ENCODE measurements around the gene PTPN1. TPM values are rescaled to one million over a fixed set of nuclear protein-coding genes. Genes with fewer than 3 reads are reported as not detected.

The PTPN1 gene
- total RNA-seq, 1 experiment from 2014 or later: 30.8 TPM

- Histone ChIP-seq H4K8ac (replicated peaks; ENCODE audit: insufficient read length, low read depth, low read length) (no peak overlapping the region), H3K79me1 (ENCODE audit: insufficient read depth, low read depth, low read length, poor library complexity, severe bottlenecking) (no peaks in the 10 kb centered on the region), H2BK20ac (ENCODE audit: low read depth, low read length, poor library complexity, severe bottlenecking) (no peak overlapping the region), H3K9ac (ENCODE audit: extremely low read depth, insufficient read length, low read length) (no peak overlapping the region), H3K23me2 (ENCODE audit: insufficient read length, low read depth, low read length, poor library complexity, severe bottlenecking) (no peaks in the 10 kb centered on the region), H2BK5ac (ENCODE audit: insufficient read length, low read length) (no peak overlapping the region), H3K79me2 (ENCODE audit: insufficient read depth, low read length) (peaks cover 10% of the 10 kb centered on the region; the same call in 1 of the 2 replicates), H2BK12ac (ENCODE audit: insufficient read length, low read depth, low read length) (no peak overlapping the region), H4K20me1 (ENCODE audit: control insufficient read depth, insufficient read depth, insufficient read length) (no peaks in the 10 kb centered on the region), H3K14ac (ENCODE audit: insufficient read depth, low read length) (no peak overlapping the region), H3K9me3 (ENCODE audit: control insufficient read depth, low read depth, low read length) (no peaks in the 10 kb centered on the region), H2BK120ac (ENCODE audit: low read depth, low read length, poor library complexity, severe bottlenecking) (no peak overlapping the region), H3K4me1 (ENCODE audit: insufficient read depth, low read length) (no peaks in the 10 kb centered on the region; the same call in 1 of the 2 replicates), H3K23ac (ENCODE audit: insufficient read length, low read depth, low read length) (no peak overlapping the region), H3K27ac (ENCODE audit: insufficient read length, low read depth, low read length) (no peak overlapping the region), H2AFZ (ENCODE audit: low read length) (no peak overlapping the region), H3K18ac (ENCODE audit: insufficient read length, low read depth, low read length) (no peak overlapping the region), H2BK15ac (ENCODE audit: low read depth, low read length) (no peak overlapping the region), H4K5ac (ENCODE audit: insufficient read length, low read depth, low read length) (no peak overlapping the region), H3K4ac (ENCODE audit: low read depth, low read length) (no peak overlapping the region), H3K4me2 (ENCODE audit: insufficient read depth, insufficient read length, low read length) (no peak overlapping the region), H4K91ac (ENCODE audit: insufficient read length, low read depth, low read length) (no peak overlapping the region), H2AK5ac (ENCODE audit: insufficient read length, low read length) (no peak overlapping the region), H3K56ac (ENCODE audit: insufficient read length, low read depth, low read length) (no peak overlapping the region), H3T11ph (ENCODE audit: low read length) (no peak overlapping the region), H3K27me3 (ENCODE audit: insufficient read depth, low read length) (no peaks in the 10 kb centered on the region)
- Mint-ChIP-seq H3K36me3 (ENCODE audit: insufficient read depth in 1 of 3, low read depth in 3 of 3) (no peaks in the 10 kb centered on the region), H3K9me3 (no peaks in the 10 kb centered on the region), H3K4me3 (no peak overlapping the region), H3K27ac (no peak overlapping the region), H3K4me1 (peaks cover 16 to 17% of the 10 kb centered on the region in 2 experiments), H3K27me3 (ENCODE audit: low read depth) (no peaks in the 10 kb centered on the region)
- no CpG with 5 or more reads among the region's 9 CpGs for whole genome bisulfite sequencing (ENCODE audit: extremely low coverage, insufficient read length, low lambda C conversion rate)
- no peak for TF ChIP-seq CTCF (conservative IDR thresholded peaks at IDR 0.05)
- no peak for DNase-seq
Observed at GRCh38 chr20:50527068-50527605, 17.0 kb downstream of the PTPN1 start.
